ENCODE results near the gene C2orf72. TPM values are rescaled to one million over a fixed set of nuclear protein-coding genes. Genes with fewer than 3 reads are reported as not detected.

C2orf72 gene
- total RNA-seq, 1 donor from 2014 or later: 0.42 TPM

DNA sequence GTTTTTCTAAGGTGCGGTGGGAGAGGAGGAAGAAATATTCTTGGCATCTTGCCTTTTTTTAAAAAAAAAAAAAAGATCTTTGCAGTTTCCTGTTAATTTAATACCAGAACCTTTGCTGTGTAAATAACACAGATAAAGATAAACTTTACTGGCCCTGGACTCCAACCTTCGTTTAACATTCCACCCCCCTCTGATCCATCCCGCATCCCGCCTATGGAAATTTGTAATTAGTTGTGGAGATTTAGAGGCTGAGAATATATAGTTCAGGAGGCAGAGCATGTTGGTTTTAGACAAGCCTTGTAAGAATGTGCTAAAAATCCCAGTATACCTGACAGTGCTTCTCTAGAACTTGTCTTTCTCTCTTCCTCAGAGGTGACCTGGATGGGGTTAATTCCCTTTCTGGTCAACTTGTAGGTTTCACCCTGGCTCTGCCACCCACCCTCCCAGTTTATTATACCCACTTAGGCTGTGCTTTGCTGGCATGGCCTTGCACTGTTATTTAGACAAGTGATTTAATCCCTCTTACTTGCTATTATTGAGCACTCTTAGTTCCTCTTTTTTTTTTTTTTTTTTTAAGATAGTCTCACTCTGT lies 2.9 kb upstream of the C2orf72 start:
- Mint-ChIP-seq H3K27me3 (ENCODE audit: unreplicated experiment) (peaks cover 14% of the 10 kb centered on the region), H3K4me1 (ENCODE audit: low read depth, unreplicated experiment) (no peaks in the 10 kb centered on the region), H3K9me3 (ENCODE audit: unreplicated experiment) (peaks cover 2% of the 10 kb centered on the region), H3K27ac (ENCODE audit: unreplicated experiment) (no peak overlapping the region), H3K36me3 (ENCODE audit: unreplicated experiment) (no peaks in the 10 kb centered on the region), H3K4me3 (ENCODE audit: unreplicated experiment) (no peak overlapping the region)
- no peak for DNase-seq
- TF ChIP-seq, protein P1, sequence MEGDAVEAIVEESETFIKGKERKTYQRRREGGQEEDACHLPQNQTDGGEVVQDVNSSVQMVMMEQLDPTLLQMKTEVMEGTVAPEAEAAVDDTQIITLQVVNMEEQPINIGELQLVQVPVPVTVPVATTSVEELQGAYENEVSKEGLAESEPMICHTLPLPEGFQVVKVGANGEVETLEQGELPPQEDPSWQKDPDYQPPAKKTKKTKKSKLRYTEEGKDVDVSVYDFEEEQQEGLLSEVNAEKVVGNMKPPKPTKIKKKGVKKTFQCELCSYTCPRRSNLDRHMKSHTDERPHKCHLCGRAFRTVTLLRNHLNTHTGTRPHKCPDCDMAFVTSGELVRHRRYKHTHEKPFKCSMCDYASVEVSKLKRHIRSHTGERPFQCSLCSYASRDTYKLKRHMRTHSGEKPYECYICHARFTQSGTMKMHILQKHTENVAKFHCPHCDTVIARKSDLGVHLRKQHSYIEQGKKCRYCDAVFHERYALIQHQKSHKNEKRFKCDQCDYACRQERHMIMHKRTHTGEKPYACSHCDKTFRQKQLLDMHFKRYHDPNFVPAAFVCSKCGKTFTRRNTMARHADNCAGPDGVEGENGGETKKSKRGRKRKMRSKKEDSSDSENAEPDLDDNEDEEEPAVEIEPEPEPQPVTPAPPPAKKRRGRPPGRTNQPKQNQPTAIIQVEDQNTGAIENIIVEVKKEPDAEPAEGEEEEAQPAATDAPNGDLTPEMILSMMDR (IDR thresholded peaks at IDR 0.05; ENCODE audit: partially characterized antibody, unreplicated experiment): no peak

DNA sequence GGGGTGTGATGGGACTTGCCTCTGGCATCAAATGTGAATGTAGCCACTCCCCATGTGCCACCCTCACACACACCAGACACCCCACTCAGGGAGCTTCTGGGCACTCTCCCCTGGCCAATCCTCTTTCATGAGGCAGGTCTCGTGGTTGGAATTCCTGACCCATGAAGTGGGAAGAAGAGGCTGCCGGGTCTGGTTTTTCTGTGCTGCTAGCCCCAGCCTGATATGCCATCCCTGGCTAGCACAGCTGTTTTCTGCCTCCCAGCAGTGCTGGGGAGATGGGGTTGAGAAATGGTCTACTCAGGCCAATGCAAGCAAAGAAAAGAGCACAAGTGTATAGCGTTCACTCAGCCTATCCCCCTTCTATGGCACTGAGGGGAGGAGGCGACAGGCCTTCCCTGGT lies 1.2 kb upstream of the C2orf72 start:
- no peak for DNase-seq
- Mint-ChIP-seq H3K9me3 (ENCODE audit: unreplicated experiment) (peaks cover 4% of the 10 kb centered on the region), H3K36me3 (ENCODE audit: unreplicated experiment) (no peaks in the 10 kb centered on the region), H3K27ac (ENCODE audit: unreplicated experiment) (no peak overlapping the region), H3K27me3 (ENCODE audit: unreplicated experiment) (peaks cover 17% of the 10 kb centered on the region), H3K4me1 (ENCODE audit: low read depth, unreplicated experiment) (no peaks in the 10 kb centered on the region), H3K4me3 (ENCODE audit: unreplicated experiment) (no peak overlapping the region)
- TF ChIP-seq, protein P1 (IDR thresholded peaks at IDR 0.05; ENCODE audit: partially characterized antibody, unreplicated experiment): no peak

DNA sequence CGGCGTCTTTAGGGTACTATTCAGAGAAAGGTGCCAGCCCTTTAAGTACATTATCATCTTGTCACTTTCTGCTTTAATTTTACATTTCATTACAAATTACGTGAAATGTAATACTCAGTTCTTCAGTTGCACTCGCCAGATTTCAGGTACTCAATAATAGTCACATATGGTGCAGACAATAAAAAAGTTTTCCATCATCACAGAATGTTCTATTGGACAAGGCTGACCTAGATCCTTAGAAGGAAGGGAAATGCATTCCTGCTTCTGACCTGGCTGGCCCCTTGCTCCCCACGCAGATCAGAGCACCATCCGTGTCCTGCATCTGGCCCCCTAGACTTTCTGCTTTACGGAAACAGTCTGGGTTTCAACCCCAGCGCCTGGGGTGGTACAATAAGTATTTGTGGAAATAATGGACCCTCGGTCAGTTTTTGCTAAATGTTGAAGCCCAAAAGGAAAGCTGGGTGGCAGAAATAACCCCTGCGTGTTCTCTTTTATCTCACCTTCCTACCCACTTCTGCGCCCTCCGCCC lies 681 bp upstream of the C2orf72 start:
- H3K27me3 Mint-ChIP-seq (ENCODE audit: unreplicated experiment): peaks cover 20% of the 10 kb centered on the region
- DNase-seq: no peak
- peaks cover 4% of the 10 kb centered on the region for H3K9me3 Mint-ChIP-seq (ENCODE audit: unreplicated experiment)
- H3K27ac Mint-ChIP-seq (ENCODE audit: unreplicated experiment): no peak overlapping the region
- H3K4me1 Mint-ChIP-seq (ENCODE audit: low read depth, unreplicated experiment): no peaks in the 10 kb centered on the region
- TF ChIP-seq, protein P1 (IDR thresholded peaks at IDR 0.05; ENCODE audit: partially characterized antibody, unreplicated experiment): no peak
- no peaks in the 10 kb centered on the region for H3K36me3 Mint-ChIP-seq (ENCODE audit: unreplicated experiment)
- H3K4me3 Mint-ChIP-seq (ENCODE audit: unreplicated experiment): peak overlapping the region; percentile 64

DNA sequence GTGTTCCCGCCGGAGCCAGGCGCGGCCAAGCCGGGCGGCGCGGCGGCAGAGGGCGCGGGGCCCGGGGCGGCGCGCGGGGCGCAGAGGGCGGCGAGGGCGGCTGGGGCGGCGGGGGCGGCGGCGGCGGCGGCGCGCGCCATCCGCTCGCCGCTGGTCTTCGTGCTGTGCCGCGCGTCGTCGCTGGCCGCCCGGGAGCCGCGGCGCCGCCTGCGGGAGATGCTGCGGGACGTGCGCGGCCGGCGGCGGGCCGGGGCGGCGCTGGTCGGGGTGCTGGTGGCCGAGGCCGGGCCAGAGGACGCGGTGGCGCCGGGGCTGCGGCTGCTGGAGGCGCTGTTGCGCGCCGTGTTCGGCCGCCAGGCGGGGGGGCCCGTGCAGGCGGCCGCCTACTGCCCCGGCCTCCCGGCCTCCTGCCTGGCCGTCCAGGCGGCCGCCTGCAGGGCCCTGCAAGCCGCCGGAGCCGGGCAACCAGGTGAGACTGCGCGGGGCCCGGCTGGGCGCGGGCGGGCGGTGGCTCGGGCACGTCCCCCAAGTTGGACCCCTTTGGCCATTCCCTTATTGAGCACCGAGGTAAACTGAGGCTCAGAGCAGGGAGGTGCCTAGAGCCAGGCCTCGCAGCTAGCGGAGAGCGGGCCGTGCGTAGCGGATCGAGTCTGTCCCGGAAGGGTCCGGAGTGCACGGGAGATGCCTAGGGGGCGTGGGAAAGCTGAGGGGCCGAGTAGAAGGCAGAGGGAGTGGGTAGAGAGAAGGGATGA lies 584 bp downstream of the C2orf72 start:
- H3K27ac Mint-ChIP-seq (ENCODE audit: unreplicated experiment): no peak overlapping the region
- TF ChIP-seq, protein P1 (IDR thresholded peaks at IDR 0.05; ENCODE audit: partially characterized antibody, unreplicated experiment): no peak
- no peaks in the 10 kb centered on the region for H3K36me3 Mint-ChIP-seq (ENCODE audit: unreplicated experiment)
- no peak overlapping the region for H3K4me3 Mint-ChIP-seq (ENCODE audit: unreplicated experiment)
- H3K4me1 Mint-ChIP-seq (ENCODE audit: low read depth, unreplicated experiment): no peaks in the 10 kb centered on the region
- DNase-seq: peak; percentile 57
- peaks cover 6% of the 10 kb centered on the region for H3K9me3 Mint-ChIP-seq (ENCODE audit: unreplicated experiment)
- H3K27me3 Mint-ChIP-seq (ENCODE audit: unreplicated experiment): peaks cover 23% of the 10 kb centered on the region

Data from glutamatergic neuron (in vitro differentiated cells).